GM12892 (cell line): ENCODE measurements around the gene CD28.

ENCODE experiments used
- POLR2A ChIP-seq: IDR thresholded peaks from 2 replicates; pipeline ENCODE4 v1.6.1; 2011; ENCODE audit warnings: low read depth, low read length, control low read depth
- TAF1 ChIP-seq: IDR thresholded peaks from 2 replicates; pipeline ENCODE4 v1.6.1; 2011; ENCODE audit warnings: low read depth, mild to moderate bottlenecking, control low read depth, low read length, borderline replicate concordance

DNA sequence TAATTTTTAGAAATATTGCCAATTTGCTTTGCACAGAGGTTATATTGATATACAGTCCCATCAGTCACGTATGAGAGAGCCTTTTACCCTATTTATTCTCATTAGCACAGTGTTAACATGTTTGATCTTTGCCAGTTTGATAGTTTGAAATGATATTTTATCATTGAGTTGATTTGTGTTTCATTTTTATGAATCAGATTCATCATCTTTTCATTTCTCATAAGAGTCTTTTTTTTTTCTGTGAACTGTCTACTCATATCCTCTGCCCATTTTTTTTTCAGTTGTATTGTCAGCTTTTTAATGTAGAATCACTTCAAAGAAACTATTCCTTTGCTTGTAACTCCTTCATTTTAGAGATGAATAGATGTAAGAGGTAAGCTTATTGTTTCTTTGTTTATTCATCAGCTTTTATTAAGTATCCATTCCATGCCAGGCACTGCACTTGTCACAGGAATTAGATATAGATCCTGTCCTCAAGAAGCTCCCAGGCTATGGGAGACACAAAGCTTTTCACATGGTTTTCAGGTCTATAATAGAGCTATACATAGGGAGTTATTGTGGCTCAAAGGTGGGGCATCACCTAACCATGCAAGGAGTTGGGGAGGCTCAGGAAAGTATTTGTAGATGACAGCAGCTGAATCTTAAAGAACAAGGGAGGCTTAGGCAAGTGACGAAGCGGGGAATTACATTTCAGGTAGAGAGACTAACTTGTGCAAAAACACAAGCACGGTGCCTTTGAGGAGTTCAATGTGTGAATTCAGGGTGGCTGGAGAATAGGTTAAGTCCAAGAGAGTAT lies 42.1 kb downstream of the CD28 start:
- TF ChIP-seq POLR2A, result no peak
- TF ChIP-seq TAF1, result no peak
